Airway epithelial cell (primary cell): ENCODE measurements around the gene CDK18. TPM values are rescaled to one million over a fixed set of nuclear protein-coding genes. Genes with fewer than 3 reads are reported as not detected.

Source experiments
- total RNA-seq: library from RNA; depleted of rRNA; stranded (reverse); fragments of >200 nt; gene quantifications from 2 replicates; pipeline ENCODE4 v1.2.3, GENCODE V29; 2015

CDK18 gene
- 10.3 and 15.0 TPM in 2 replicates for total RNA-seq

GRCh38 chr1:205504311-205505075 is at the start of gene CDK18:
Gene CDK18 (plus strand): TSS chr1:205504669. CDS start chr1:205523168, 18,499 bp downstream.

GRCh38 chr1:205455581-205456382 is 48.7 kb upstream of the CDK18 start, which contains the start of gene BLACAT1:
Gene BLACAT1 (minus strand): TSS chr1:205456045.

Other genes with a start within 250 kb of the CDK18 start
- 14.3 and 18.8 TPM in 2 replicates for gene NUAK2, start 182.9 kb upstream of the CDK18 start, total RNA-seq
- gene KLHDC8A, start 147.7 kb upstream of the CDK18 start, total RNA-seq, result 0.14 TPM in 1 of 2 replicates, not detected in the other
- gene LEMD1, start 82.6 kb upstream of the CDK18 start, total RNA-seq, result 1.4 TPM in 1 of 2 replicates, not detected in the other
- gene BLACAT1, start 48.6 kb upstream of the CDK18 start, total RNA-seq, result 1.3 and 1.5 TPM in 2 replicates
- gene ELK4, start 127.3 kb downstream of the CDK18 start, total RNA-seq, result 7.6 and 12.3 TPM in 2 replicates
- 6.2 and 6.7 TPM in 2 replicates for gene SLC45A3, start 175.8 kb downstream of the CDK18 start, total RNA-seq
- 81.1 and 92.2 TPM in 2 replicates for gene NUCKS1, start 245.5 kb downstream of the CDK18 start, total RNA-seq